Bronchial epithelial cell (primary cell): ENCODE results near the gene CUL4B. TPM values are rescaled to one million over a fixed set of nuclear protein-coding genes. Genes with fewer than 3 reads are reported as not detected.
"Not testable (repeated sequence)": the region's sequence is repeated elsewhere in the genome, so short reads cannot be mapped to it uniquely, and the experiment has no call there.

Experiments
- DNase-seq: peaks from one replicate; pipeline ENCODE4 v3.0.0-alpha.2; 2010; ENCODE audit warnings: low read depth
- FAIRE-seq: peaks from 2 replicates; lab custom pipeline; 2011; peaks lifted over from hg19 to GRCh38; lab: Jason Lieb, UNC
- H3K27me3 ChIP-seq: 2 replicates; pipeline ENCODE4 v1.5.1; 2011; ENCODE audit warnings: low read length; ENCODE audit not compliant: control insufficient read depth, insufficient read depth
- H3K36me3 ChIP-seq: 2 replicates; pipeline ENCODE4 v1.5.1; 2011; ENCODE audit warnings: low read length; ENCODE audit not compliant: control insufficient read depth, insufficient read depth
- H3K4me3 ChIP-seq: 2 replicates; pipeline ENCODE4 v1.5.1; 2011; ENCODE audit warnings: mild to moderate bottlenecking, low read depth, low read length, control low read depth
- CTCF ChIP-seq: IDR thresholded peaks from 2 replicates; pipeline ENCODE4 v1.5.1; 2011; ENCODE audit warnings: mild to moderate bottlenecking, moderate library complexity, low read length, control low read depth, inconsistent platforms; ENCODE audit not compliant: insufficient read depth, severe bottlenecking
- total RNA-seq: library from RNA; depleted of rRNA; stranded (reverse); fragments of >200 nt; gene quantifications from 2 replicates; pipeline ENCODE4 v1.2.1, GENCODE V29; 2014

The CUL4B gene
- total RNA-seq, 1 donor from 2014 or later: 11.8 TPM

DNA sequence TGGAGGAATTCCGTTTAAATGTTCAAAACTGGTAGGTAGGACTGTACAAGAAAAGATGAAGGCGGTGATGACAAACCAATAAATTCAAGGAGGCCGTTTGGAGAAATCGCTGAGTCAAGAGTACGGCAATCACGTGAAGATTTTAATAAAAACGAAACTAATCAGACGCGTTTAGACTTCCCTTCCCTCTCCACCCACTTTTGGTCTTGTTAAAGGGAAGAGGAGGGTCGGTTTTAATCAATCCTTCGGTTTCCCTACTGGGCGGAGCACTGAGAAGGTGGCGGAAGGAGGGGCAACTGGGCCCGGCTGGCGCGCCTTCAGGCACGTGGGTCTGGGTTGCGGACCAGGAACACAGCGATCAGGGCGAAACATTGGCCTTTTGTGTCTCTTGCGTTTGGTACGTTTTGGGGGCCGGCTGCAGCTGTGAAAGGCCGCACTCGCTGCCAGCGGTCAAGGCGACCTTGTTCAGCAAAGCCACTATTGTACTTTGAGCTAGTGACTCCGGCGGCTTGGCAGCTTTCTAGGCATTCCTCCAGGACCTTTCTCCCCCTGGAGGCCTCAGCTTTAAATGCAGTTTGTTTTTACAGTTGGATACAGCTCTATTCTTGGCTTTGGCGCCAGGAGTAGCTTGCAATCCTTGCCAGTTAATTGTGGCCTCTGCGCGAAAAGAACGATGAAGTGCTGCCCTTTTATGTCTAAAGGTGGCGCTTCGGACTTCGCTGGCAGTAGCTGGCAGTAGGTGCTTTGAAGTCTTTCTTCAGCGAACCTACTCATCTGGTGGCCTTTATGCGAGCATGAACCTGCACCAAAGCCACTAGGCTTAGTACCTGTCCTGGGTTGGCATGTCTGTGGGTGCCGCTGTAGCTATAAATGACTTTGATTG lies 74.9 kb downstream of the CUL4B start:
- Histone ChIP-seq H3K4me3 (peak overlapping the region; percentile 47), H3K36me3 (no peaks in the 10 kb centered on the region), H3K27me3 (no peaks in the 10 kb centered on the region)
- DNase-seq (peak; percentile 77), FAIRE-seq (no peak)
- peak; percentile 55 for TF ChIP-seq CTCF

GRCh38 chrX:120485315-120485637 lies 75.5 kb downstream of the CUL4B start:
- H3K4me3 ChIP-seq: peak overlapping the region; percentile 47

DNA sequence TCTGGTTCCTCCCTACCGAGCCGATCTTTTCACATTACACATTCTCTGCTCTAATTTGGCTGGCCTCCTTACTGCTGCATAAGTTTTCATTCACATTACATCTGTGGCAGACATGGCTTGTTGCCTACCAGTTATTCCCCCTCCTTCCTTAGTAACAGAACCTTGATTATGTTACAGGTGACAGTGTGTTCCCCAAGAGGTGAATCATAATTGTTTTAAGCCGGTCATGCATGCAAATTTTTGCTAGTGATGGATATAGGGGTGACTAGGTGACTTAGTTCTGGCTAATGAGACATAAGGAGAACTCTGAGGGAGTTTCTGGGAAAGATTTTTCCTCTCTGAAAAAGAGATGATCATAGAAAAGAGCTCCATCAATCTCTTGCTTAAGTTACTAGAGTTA lies 83.3 kb downstream of the CUL4B start:
- Histone ChIP-seq H3K36me3 (no peaks in the 10 kb centered on the region), H3K4me3 (no peak overlapping the region), H3K27me3 (no peaks in the 10 kb centered on the region)
- FAIRE-seq: no peak
- TF ChIP-seq CTCF: no peak
- no peak for DNase-seq

More at GRCh38 chrX:120485315-120485637, 75.5 kb downstream of the CUL4B start:
- Histone ChIP-seq H3K27me3 (no peaks in the 10 kb centered on the region), H3K36me3 (no peaks in the 10 kb centered on the region)
- FAIRE-seq: no peak
- DNase-seq: no peak
- TF ChIP-seq CTCF: no peak

DNA sequence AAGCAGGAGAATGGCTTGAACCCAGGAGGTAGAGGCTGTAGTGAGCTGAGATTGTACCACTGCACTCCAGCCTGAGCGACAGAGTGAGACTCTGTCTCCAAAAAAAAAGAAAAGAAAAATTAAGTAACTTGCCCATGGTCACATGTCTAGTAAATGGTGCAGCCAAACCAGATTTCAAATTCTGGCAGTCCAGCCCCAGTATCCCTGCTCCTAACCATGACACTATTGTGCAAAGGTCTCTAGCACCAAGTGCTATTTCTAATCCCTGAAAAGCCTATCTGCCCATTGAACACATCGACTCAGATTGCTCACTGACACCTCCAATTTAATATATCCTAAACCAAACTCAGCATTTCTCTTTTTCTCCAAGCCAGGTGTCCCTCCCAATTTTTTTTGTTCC lies 84.0 kb downstream of the CUL4B start:
- FAIRE-seq (no peak), DNase-seq (no peak)
- Histone ChIP-seq H3K4me3 (no peak overlapping the region), H3K36me3 (no peaks in the 10 kb centered on the region), H3K27me3 (no peaks in the 10 kb centered on the region)
- TF ChIP-seq CTCF: no peak

GRCh38 chrX:120475447-120475846 lies 85.3 kb downstream of the CUL4B start:
- not testable (repeated sequence) for FAIRE-seq, H3K27me3 ChIP-seq, H3K4me3 ChIP-seq, H3K36me3 ChIP-seq
- peak; percentile 35 for DNase-seq
- TF ChIP-seq CTCF: peak; percentile 19

Other genes with a start within 250 kb of the CUL4B start
- gene TMEM255A, start 249.5 kb downstream of the CUL4B start, total RNA-seq: not detected in 2 replicates
- not detected in 2 replicates for gene ATP1B4, start 198.9 kb downstream of the CUL4B start, total RNA-seq
- gene LAMP2, start 91.7 kb downstream of the CUL4B start, total RNA-seq: 112 and 118 TPM in 2 replicates
- gene MCTS1, start 43.1 kb upstream of the CUL4B start, total RNA-seq: 25.8 and 31.4 TPM in 2 replicates
- 16.8 and 17.3 TPM in 2 replicates for gene C1GALT1C1, start 69.1 kb upstream of the CUL4B start, total RNA-seq